Measurements from ENCODE around the gene GPR33. TPM values are rescaled to one million over a fixed set of nuclear protein-coding genes. Genes with fewer than 3 reads are reported as not detected.

The GPR33 gene
- total and polyA plus RNA-seq, 2 of the 8 experiments (the other 6 are each of a cell fraction or from before 2014, with no cell fraction given): not detected

GRCh38 chr14:31480156-31480555, 7.7 kb downstream of the GPR33 start (continued):
- TF ChIP-seq CHD7 (IDR thresholded peaks at IDR 0.05; ENCODE audit: insufficient replicate concordance, low read length): no peak
- no peak for TF ChIP-seq SP1 (IDR thresholded peaks at IDR 0.05; ENCODE audit: low read depth, low read length)
- no peak for TF ChIP-seq USF2 (IDR thresholded peaks at IDR 0.05; ENCODE audit: low read length)
- TF ChIP-seq NANOG (IDR thresholded peaks at IDR 0.05; ENCODE audit: insufficient read depth, low read depth, low read length, poor library complexity, severe bottlenecking): no peak
- TF ChIP-seq CHD2 (IDR thresholded peaks at IDR 0.05; ENCODE audit: low read length): no peak
- TF ChIP-seq TBP (IDR thresholded peaks at IDR 0.05; ENCODE audit: low read depth, low read length): no peak
- no peak for TF ChIP-seq GABPA (IDR thresholded peaks at IDR 0.05; ENCODE audit: borderline replicate concordance, insufficient read depth, low read length)
- no peak for TF ChIP-seq SIX5 (IDR thresholded peaks at IDR 0.05; ENCODE audit: low read depth, low read length)
- TF ChIP-seq MAFK (IDR thresholded peaks at IDR 0.05; ENCODE audit: low read depth, low read length): no peak
- no peak for TF ChIP-seq TEAD4 (IDR thresholded peaks at IDR 0.05; ENCODE audit: low read depth, low read length)
- TF ChIP-seq KDM5A (IDR thresholded peaks at IDR 0.05; ENCODE audit: low read length): no peak
- no peak for TF ChIP-seq TCF12 (IDR thresholded peaks at IDR 0.05; ENCODE audit: low read depth, low read length)

Data from H1 (cell line).